Gastrocnemius medialis (tissue), 4 donors: Measurements from ENCODE around the gene ASTN2.

Source experiments
- CTCF ChIP-seq, 5 experiments: fragments of 450-650 bp in 3 of 5; fragments of 200-600 bp in 2 of 5; sonication (generic) in 2 of 5; IDR thresholded peaks in 4 of 5; conservative IDR thresholded peaks in 1 of 5; 1 replicate in 4 of 5; 2 replicates in 1 of 5; pipeline ENCODE4 v1.5.1; 2016 to 2019; ENCODE audit warnings: antibody characterized with exemption in 5 of 5, mild to moderate bottlenecking in 3 of 5, moderate library complexity in 3 of 5
- POLR2A ChIP-seq, 2 donors: fragments of 450-650 bp; IDR thresholded peaks; one replicate each; pipeline ENCODE4 v1.6.1; 2017; ENCODE audit warnings: antibody characterized with exemption in 2 of 2, mild to moderate bottlenecking in 2 of 2, moderate library complexity in 2 of 2

GRCh38 chr9:117008876-117009275, 406.0 kb downstream of the ASTN2 start:
- TF ChIP-seq POLR2A (IDR thresholded peaks at IDR 0.05) (no peak), CTCF (IDR thresholded peaks at IDR 0.05 in 4 of 5, conservative IDR thresholded peaks at IDR 0.05 in 1 of 5) (no peak)
